GM10266 (cell line): ENCODE data around the gene CTPS1.
A peak's percentile ranks its signal among the peaks of the same experiment; 100 is the strongest.

Source experiments
- DNase-seq: peaks from one replicate; pipeline ENCODE4 v3.0.0; 2012; ENCODE audit errors: extremely low spot score
- TF ChIP-seq, protein P1 (sequence below): IDR thresholded peaks from 2 replicates; pipeline ENCODE4 v1.5.1; 2012; ENCODE audit warnings: mild to moderate bottlenecking, low read depth; ENCODE audit not compliant: control insufficient read depth, insufficient read depth; ENCODE audit errors: missing control alignments

The CTPS1 gene

DNA sequence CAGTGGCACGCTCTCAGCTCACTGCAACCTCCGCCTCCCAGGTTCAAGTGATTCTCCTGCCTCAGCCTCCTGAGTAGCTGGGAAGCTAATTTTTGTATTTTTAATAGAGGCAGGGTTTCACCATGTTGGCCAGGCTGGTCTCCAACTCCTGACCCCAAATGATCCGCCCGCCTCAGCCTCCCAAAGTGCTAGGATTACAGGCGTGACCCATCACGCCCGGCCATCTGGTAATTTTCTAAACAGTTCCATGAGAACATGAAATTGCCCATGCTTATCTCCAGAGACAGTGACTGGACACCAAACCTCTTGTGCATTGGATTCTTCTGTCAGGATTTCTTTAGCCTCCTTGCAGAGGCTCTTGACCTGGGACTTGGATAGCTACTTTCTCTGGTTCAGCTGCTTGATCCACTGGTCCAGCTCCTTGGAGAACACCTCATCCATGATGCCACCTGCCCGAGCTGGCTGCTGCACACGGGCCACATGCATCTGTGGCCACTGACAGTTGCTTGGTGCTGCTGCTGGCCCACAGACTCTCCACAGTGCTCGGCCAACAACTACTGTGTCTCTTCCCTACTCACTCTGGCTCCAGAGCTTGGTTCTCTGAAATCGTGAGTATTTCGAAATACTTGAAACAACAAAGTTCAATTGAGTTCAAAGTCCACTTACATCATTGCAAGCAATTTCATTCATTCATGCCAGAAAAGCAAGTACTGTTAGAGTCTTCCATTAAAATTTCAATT lies 40.0 kb upstream of the CTPS1 start:
- TF ChIP-seq, protein P1, sequence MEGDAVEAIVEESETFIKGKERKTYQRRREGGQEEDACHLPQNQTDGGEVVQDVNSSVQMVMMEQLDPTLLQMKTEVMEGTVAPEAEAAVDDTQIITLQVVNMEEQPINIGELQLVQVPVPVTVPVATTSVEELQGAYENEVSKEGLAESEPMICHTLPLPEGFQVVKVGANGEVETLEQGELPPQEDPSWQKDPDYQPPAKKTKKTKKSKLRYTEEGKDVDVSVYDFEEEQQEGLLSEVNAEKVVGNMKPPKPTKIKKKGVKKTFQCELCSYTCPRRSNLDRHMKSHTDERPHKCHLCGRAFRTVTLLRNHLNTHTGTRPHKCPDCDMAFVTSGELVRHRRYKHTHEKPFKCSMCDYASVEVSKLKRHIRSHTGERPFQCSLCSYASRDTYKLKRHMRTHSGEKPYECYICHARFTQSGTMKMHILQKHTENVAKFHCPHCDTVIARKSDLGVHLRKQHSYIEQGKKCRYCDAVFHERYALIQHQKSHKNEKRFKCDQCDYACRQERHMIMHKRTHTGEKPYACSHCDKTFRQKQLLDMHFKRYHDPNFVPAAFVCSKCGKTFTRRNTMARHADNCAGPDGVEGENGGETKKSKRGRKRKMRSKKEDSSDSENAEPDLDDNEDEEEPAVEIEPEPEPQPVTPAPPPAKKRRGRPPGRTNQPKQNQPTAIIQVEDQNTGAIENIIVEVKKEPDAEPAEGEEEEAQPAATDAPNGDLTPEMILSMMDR, result no peak
- DNase-seq, result no peak

DNA sequence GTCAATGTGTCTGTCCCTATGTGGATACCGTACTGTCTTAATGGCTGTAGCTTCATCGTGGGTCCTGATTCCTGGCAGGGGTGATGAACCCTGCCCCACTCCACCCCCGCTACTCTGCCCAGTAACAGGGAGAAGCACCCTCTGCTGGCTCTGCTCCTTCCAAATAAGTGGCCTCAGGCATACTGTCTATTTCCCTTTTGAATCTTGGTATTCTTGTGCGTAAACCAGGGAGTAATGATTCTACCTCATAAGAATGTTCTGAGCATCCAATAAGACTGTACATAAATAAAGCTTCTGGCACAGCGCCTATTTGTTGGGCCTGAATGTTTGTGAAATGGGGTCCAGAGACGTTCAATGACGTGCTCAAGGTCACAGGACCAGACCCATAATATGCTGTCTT lies 35.2 kb upstream of the CTPS1 start:
- DNase-seq, result no peak
- TF ChIP-seq, protein P1, result no peak

DNA sequence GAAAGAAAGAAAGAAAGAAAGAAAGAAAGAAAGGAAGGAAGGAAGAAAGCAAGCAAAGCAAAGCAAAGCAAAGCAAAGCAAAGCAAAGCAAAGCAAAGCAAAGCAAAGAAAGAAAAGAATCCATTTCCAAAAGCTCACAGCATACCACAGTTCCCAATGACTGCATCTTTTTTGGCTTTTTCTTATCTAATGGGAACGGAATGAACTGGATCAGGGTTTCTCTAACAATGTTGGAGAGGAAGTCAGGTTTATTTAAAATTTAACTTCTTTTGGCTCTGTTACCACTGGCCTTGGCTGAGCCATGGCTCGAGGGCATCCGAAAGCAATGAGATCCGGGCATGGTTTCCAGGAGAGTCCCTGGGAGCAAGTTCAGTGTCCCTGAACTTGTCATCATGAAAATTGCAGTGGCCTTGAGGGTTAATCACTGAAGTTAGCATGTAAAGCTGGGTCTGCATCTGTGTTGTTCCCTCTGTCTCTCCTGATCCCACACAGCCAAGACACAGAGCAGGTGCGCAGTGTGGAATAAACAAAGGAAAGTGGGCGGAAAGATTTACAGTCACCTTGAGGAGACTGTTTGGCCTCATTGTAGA lies 34.6 kb upstream of the CTPS1 start:
- no peak for DNase-seq
- TF ChIP-seq, protein P1, result no peak

DNA sequence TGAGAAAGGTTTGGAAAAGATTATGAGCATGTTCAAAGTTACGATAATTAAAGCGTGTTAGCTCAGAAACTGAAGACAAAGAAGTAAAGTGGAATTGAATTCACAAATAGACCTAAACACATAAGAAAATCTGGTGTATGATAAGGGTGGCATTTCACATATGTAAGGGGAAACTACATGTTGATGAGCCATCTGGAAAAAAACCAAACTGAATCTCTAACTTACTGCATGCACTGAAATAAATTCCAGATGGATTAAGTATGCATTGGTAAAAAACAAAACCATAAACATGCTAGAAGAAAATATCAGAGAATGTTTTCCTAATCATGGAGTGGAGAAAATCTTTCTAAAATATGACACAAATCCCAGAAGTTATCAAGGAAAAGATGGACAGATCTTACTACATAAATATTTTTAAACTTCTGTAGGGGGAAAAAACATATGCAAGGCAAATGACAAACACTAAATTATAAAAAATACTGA lies 34.0 kb upstream of the CTPS1 start:
- DNase-seq, result no peak
- TF ChIP-seq, protein P1, result no peak

DNA sequence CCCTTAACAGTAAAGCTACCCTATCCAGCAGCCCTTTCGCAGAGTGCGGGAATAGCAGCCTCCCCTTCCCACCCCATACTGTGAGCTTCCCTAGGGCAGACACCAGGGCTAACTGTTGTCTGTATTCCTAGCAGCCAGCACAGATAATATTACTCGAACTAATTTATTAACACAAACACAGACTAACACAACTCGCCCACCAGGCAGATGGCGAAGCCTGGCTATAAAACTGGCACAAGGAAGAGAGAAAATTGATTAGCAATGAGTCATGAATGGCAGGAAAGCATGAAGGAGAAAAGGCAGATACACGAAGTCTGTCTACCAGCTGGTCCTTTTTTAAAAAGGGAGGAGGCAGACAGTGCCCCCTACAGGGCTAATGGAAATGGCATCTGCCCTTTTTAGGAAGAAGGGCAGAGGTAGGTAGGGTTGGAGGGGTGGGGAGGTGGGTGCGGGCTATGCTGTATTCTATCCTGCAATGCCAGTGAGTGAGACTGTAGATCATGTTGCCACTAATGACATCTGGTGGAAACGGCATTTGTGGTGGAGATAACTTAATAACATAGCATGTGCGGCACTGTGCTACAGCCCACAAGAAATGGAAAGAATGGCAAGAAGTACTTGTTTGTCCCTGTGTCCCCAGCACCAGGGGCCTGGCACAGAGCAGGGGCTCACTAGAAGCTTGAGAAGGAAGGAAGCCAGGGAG lies 30.6 kb upstream of the CTPS1 start:
- TF ChIP-seq, protein P1, result peak; percentile 59
- peak; percentile 51 for DNase-seq

DNA sequence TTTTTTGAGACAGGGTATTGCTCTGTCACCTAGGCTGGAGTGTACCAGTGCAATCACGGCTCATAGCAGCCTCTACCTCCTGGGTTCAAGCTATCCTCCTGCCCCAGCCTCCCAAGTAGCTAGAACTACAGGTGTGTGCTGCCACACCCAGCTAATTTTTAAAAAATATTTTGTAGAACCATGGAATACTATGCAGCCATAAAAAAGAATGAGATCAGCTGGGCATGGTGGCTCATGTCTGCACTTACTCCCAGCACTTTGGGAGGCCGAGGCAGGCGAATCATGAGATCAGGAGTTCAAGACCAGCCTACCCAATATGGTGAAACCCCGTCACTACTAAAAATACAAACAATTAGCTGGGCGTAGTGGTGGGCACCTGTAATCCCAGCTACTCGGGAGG lies 29.9 kb upstream of the CTPS1 start:
- DNase-seq, result no peak
- TF ChIP-seq, protein P1, result no peak
